ENCODE results near the gene UNC5A. TPM values are rescaled to one million over a fixed set of nuclear protein-coding genes. Genes with fewer than 3 reads are reported as not detected.
A peak's percentile ranks its signal among the peaks of the same experiment; 100 is the strongest.

Gene UNC5A
- total and polyA plus RNA-seq, 2 of the 8 experiments (the other 6 are each of a cell fraction or from before 2014, with no cell fraction given), result 4.0 to 7.6 TPM

GRCh38 chr5:176776916-176777315 lies 33.4 kb upstream of the UNC5A start:
- H2BK5ac ChIP-seq (ENCODE audit: low read depth, low read length), result no peak overlapping the region
- FAIRE-seq (no peak), DNase-seq (ENCODE audit: low read depth in 1 of 2, low spot score in 2 of 2) (peak in 1 of 2 experiments; percentile 31)
- H3K4me1 ChIP-seq (replicated peaks in 1 of 4; ENCODE audit: control insufficient read depth in 3 of 4, insufficient read depth in 4 of 4, low read length in 3 of 4), result peaks cover 7 to 17% (median 11%) of the 10 kb centered on the region in 4 experiments
- no peak overlapping the region for H2AFZ ChIP-seq (ENCODE audit: low read length)
- no peak overlapping the region for H3K9ac ChIP-seq (replicated peaks in 1 of 4; ENCODE audit: extremely low read depth in 1 of 4, low read depth in 3 of 4, low read length in 3 of 4)
- H3K14ac ChIP-seq (ENCODE audit: insufficient read length), result no peak overlapping the region
- H2BK120ac ChIP-seq (replicated peaks; ENCODE audit: low read depth, low read length), result no peak overlapping the region
- H4K8ac ChIP-seq (ENCODE audit: extremely low read depth, insufficient read depth, low read length), result no peak overlapping the region
- H2BK12ac ChIP-seq (ENCODE audit: low read depth, low read length), result 0 out of 2 replicates have a peak overlapping the region, but pooled peaks have one; percentile 27
- H3K79me1 ChIP-seq (ENCODE audit: low read depth, low read length), result no peaks in the 10 kb centered on the region
- no peak overlapping the region for H3K4me2 ChIP-seq (ENCODE audit: insufficient read depth in 1 of 2, low read depth in 2 of 2, low read length in 2 of 2)
- TF ChIP-seq SUZ12 (IDR thresholded peaks at IDR 0.05; ENCODE audit: low read length) (no peak), CTBP2 (IDR thresholded peaks at IDR 0.05; ENCODE audit: borderline replicate concordance, insufficient read depth, insufficient read length, low read length) (no peak), YY1 (IDR thresholded peaks at IDR 0.05; ENCODE audit: low read depth, low read length) (no peak), CHD1 (IDR thresholded peaks at IDR 0.05; ENCODE audit: low read depth, low read length) (no peak), POU5F1 (IDR thresholded peaks at IDR 0.05; ENCODE audit: low read depth, low read length) (no peak), HDAC2 (IDR thresholded peaks at IDR 0.05; ENCODE audit: borderline replicate concordance in 1 of 2, low read depth in 2 of 2, low read length in 2 of 2) (no peak)
- no peak overlapping the region for H3K27ac ChIP-seq (ENCODE audit: low read depth, low read length)
- no peaks in the 10 kb centered on the region; the same call in 1 of the 2 replicates for H3K23me2 ChIP-seq (ENCODE audit: low read depth, low read length)
- ChIA-PET POLR2A (ENCODE audit: partially characterized antibody) (no interaction called here), CTCF (ENCODE audit: partially characterized antibody) (interaction anchor here (1.2 to 2.0 kb wide), 2 partner anchors 80 to 117 kb away, joined by 4 to 6 read pairs; no protein-coding TSS in a partner anchor)
- H3K18ac ChIP-seq (ENCODE audit: extremely low read depth, low read length), result no peak overlapping the region; the same call in 1 of the 2 replicates
- no peaks in the 10 kb centered on the region for H3K9me3 ChIP-seq (ENCODE audit: insufficient read depth in 2 of 2, low read depth in 1 of 2, low read length in 1 of 2)
- H4K20me1 ChIP-seq (replicated peaks in 1 of 2; ENCODE audit: control insufficient read depth in 1 of 2, insufficient read depth in 2 of 2, low read length in 2 of 2), result no peaks in the 10 kb centered on the region
- no peaks in the 10 kb centered on the region for H3K79me2 ChIP-seq (ENCODE audit: control insufficient read depth in 1 of 2, insufficient read depth in 2 of 2, low read length in 2 of 2)
- H4K5ac ChIP-seq (ENCODE audit: insufficient read length, low read depth, low read length), result no peak overlapping the region
- H3K4ac ChIP-seq (replicated peaks; ENCODE audit: insufficient read length, low read depth, low read length), result no peak overlapping the region
- 93% methylated on average over 5 of the region's 8 CpGs; no CpG with 5 or more reads in 1 of the 2 experiments for WGBS, 2 experiments (ENCODE audit: extremely low coverage in 1 of 2, insufficient coverage in 1 of 2, insufficient read length in 1 of 2, insufficient replicate concordance in 2 of 2, low coverage in 1 of 2, low lambda C conversion rate in 2 of 2, missing lambda C conversion rate in 1 of 2)
- H4K91ac ChIP-seq (replicated peaks; ENCODE audit: insufficient read length, low read length), result no peak overlapping the region
- no peak overlapping the region for H3K4me3 ChIP-seq (ENCODE audit: extremely low read depth in 1 of 4, insufficient read depth in 2 of 4, low read depth in 3 of 4, low read length in 4 of 4)
- H3K36me3 ChIP-seq (ENCODE audit: control insufficient read depth in 2 of 4, insufficient read depth in 4 of 4, low read length in 3 of 4), result no peaks in the 10 kb centered on the region
- H2BK15ac ChIP-seq (ENCODE audit: low read length), result no peak overlapping the region
- H3K56ac ChIP-seq (replicated peaks; ENCODE audit: insufficient read length, low read depth, low read length), result no peak overlapping the region
- peaks cover 0 to 3% (median under 1%) of the 10 kb centered on the region in 4 experiments; a peak in 1 of 7 replicates for H3K27me3 ChIP-seq (replicated peaks in 1 of 4; ENCODE audit: control insufficient read depth in 3 of 4, extremely low read depth in 1 of 4, insufficient read depth in 3 of 4, low read length in 3 of 4)
- no peak overlapping the region for H2BK20ac ChIP-seq (ENCODE audit: low read length)
- no peak overlapping the region for H2AK5ac ChIP-seq (ENCODE audit: low read depth, low read length)
- no peak overlapping the region for H3K23ac ChIP-seq (ENCODE audit: insufficient read length)

Data from H1 (cell line).